ENCODE measurements around the gene MYO1D. TPM values are rescaled to one million over a fixed set of nuclear protein-coding genes. Genes with fewer than 3 reads are reported as not detected.
A peak's percentile ranks its signal among the peaks of the same experiment; 100 is the strongest.

Gene MYO1D
- total and polyA plus RNA-seq, 4 donors = 22.0 to 75.8 (median 61.4) TPM

DNA sequence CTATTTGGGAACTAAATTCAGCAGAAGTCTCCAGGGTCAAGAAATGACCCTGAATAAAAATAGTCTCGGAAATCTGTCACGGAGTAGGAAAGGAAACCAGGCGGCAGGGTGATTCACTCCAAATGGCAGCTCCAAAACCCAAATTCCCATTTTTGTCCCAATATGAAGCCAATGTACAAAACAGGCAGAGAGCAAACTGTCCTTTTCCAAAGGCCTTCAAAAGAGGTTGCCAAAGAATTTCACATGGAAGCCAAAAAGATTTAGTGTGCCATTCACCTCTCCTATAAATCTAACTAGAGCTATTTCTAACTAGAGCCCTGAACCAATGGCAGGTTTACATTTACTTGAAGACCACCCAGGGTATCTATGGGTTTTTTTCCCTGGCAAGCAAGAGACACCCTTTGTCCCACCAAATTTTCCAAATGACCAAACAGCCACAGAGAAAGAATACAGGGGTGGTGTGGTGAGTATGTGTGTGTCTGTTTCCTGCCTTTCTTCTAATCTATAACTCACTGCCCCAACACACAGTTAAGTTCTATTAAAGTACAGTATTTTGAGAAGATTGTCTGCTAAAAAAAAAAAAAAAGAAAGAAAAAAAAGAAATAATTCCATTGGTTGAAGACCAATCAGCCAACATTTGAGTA lies 6.8 kb downstream of the MYO1D start:
- Histone ChIP-seq H3K4me3 (no peak overlapping the region), H3K4me1 (ENCODE audit: control insufficient read depth in 5 of 5, insufficient read depth in 5 of 5, low read length in 5 of 5) (peaks cover 0 to 11% (median 1%) of the 10 kb centered on the region in 5 donors), H3K27me3 (ENCODE audit: control insufficient read depth in 3 of 3, insufficient read depth in 3 of 3, low read length in 2 of 3) (peaks cover 0 to 3% (median 0%) of the 10 kb centered on the region in 3 donors), H3K27ac (ENCODE audit: low read depth in 1 of 2, low read length in 1 of 2) (peak overlapping the region in 1 of 2 donors; percentile 49), H3K36me3 (ENCODE audit: control insufficient read depth in 4 of 4, insufficient read depth in 4 of 4, low read length in 4 of 4) (no peaks in the 10 kb centered on the region), H3K9me3 (ENCODE audit: control insufficient read depth in 4 of 4, insufficient read depth in 3 of 4, low read length in 3 of 4) (no peaks in the 10 kb centered on the region), H3K9ac (ENCODE audit: insufficient read depth in 1 of 2, low read length in 2 of 2) (no peak overlapping the region)
- DNase-seq (peak in 1 of 3 donors; percentile 33), ATAC-seq (ENCODE audit: insufficient read depth, low FRiP score) (peak; percentile 40)
- WGBS, 2 donors = 68 to 80% methylated on average over 3 of the region's 3 CpGs
- TF ChIP-seq, protein P1, sequence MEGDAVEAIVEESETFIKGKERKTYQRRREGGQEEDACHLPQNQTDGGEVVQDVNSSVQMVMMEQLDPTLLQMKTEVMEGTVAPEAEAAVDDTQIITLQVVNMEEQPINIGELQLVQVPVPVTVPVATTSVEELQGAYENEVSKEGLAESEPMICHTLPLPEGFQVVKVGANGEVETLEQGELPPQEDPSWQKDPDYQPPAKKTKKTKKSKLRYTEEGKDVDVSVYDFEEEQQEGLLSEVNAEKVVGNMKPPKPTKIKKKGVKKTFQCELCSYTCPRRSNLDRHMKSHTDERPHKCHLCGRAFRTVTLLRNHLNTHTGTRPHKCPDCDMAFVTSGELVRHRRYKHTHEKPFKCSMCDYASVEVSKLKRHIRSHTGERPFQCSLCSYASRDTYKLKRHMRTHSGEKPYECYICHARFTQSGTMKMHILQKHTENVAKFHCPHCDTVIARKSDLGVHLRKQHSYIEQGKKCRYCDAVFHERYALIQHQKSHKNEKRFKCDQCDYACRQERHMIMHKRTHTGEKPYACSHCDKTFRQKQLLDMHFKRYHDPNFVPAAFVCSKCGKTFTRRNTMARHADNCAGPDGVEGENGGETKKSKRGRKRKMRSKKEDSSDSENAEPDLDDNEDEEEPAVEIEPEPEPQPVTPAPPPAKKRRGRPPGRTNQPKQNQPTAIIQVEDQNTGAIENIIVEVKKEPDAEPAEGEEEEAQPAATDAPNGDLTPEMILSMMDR (IDR thresholded peaks at IDR 0.05; ENCODE audit: control extremely low read depth, extremely low read depth) = no peak

DNA sequence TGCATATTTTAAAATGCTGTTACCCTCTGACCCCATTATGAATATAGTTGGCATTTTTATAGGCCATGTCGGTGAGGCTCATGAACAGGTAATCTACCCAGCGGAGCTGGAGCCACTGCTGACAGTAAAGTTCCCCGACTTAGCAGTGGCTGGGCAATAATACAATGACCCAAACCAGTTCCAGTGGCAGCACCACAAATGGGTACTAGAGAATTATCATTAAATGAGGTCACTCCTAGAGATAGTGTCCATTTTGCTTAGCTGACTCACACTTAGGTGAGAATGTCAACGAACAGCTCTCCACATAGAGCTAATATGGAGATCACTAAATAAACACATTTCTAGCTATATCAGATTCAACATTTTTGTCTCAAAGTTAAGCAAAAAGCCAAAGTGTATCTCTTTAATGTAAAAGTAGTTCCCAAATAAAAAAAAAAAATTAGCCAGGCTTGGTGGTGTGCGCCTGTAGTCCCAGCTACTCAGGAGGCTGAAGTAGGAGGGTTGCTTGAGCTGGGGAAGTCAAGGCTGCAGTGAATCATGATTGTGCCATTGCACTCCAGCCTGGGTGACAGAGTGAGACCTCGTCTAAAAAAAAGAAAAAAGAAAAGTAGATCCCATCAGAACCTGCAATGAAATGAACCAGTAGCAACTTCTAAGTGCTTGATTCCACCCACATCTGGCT lies 7.4 kb downstream of the MYO1D start:
- Histone ChIP-seq H3K4me3 (no peak overlapping the region), H3K9me3 (ENCODE audit: control insufficient read depth in 4 of 4, insufficient read depth in 3 of 4, low read length in 3 of 4) (no peaks in the 10 kb centered on the region), H3K9ac (ENCODE audit: insufficient read depth in 1 of 2, low read length in 2 of 2) (no peak overlapping the region), H3K4me1 (ENCODE audit: control insufficient read depth in 5 of 5, insufficient read depth in 5 of 5, low read length in 5 of 5) (peaks cover 0 to 11% (median 1%) of the 10 kb centered on the region in 5 donors), H3K36me3 (ENCODE audit: control insufficient read depth in 4 of 4, insufficient read depth in 4 of 4, low read length in 4 of 4) (no peaks in the 10 kb centered on the region), H3K27me3 (ENCODE audit: control insufficient read depth in 3 of 3, insufficient read depth in 3 of 3, low read length in 2 of 3) (peaks cover 0 to 3% (median 0%) of the 10 kb centered on the region in 3 donors), H3K27ac (ENCODE audit: low read depth in 1 of 2, low read length in 1 of 2) (peak overlapping the region; percentile 30 to 53)
- DNase-seq (no peak), ATAC-seq (ENCODE audit: insufficient read depth, low FRiP score) (no peak)
- TF ChIP-seq, protein P1 (IDR thresholded peaks at IDR 0.05; ENCODE audit: control extremely low read depth, extremely low read depth) = no peak
- 82 to 84% methylated on average over 6 of the region's 6 CpGs for WGBS, 2 donors

DNA sequence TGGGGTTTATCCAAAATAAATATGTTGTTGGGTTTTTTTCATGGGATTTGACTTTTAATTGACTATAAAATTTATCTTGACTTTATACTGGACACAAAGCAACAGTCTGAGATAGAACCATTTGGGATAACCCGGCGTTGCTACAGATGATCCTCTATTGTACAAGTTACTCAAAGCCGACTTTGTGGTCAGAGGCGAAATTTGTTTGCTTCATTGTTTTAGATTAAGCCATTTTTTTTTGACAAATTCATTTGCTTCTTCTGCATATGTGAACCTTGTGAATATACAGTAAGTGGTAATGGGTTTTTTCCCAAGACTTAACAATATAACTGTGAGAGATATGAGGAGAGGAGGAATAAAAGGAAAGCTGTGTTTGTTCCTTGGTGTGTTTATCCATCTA lies 11.8 kb downstream of the MYO1D start:
- H3K4me1 ChIP-seq (ENCODE audit: control insufficient read depth in 5 of 5, insufficient read depth in 5 of 5, low read length in 5 of 5) = peaks cover 0 to 6% (median 0%) of the 10 kb centered on the region in 5 donors
- WGBS, 2 donors = 96 to 98% methylated on average over 4 of the region's 4 CpGs
- TF ChIP-seq, protein P1 (IDR thresholded peaks at IDR 0.05; ENCODE audit: control extremely low read depth, extremely low read depth) = no peak
- no peak overlapping the region for H3K9ac ChIP-seq (ENCODE audit: insufficient read depth in 1 of 2, low read length in 2 of 2)
- DNase-seq (no peak), ATAC-seq (ENCODE audit: insufficient read depth, low FRiP score) (no peak)
- H3K4me3 ChIP-seq = no peak overlapping the region
- H3K27ac ChIP-seq (ENCODE audit: low read depth in 1 of 2, low read length in 1 of 2) = no peak overlapping the region
- no peaks in the 10 kb centered on the region for H3K9me3 ChIP-seq (ENCODE audit: control insufficient read depth in 4 of 4, insufficient read depth in 3 of 4, low read length in 3 of 4)
- H3K36me3 ChIP-seq (ENCODE audit: control insufficient read depth in 4 of 4, insufficient read depth in 4 of 4, low read length in 4 of 4) = no peaks in the 10 kb centered on the region
- no peaks in the 10 kb centered on the region for H3K27me3 ChIP-seq (ENCODE audit: control insufficient read depth in 3 of 3, insufficient read depth in 3 of 3, low read length in 2 of 3)
